H1 (cell line): ENCODE results near the gene SMURF2. TPM values are rescaled to one million over a fixed set of nuclear protein-coding genes. Genes with fewer than 3 reads are reported as not detected.

ENCODE experiments used
- CTCF ChIA-PET: fragments of 300-600 bp; sonication (Branson Sonifier 250); formaldehyde crosslinking; loops from one replicate; lab custom pipeline; 2021; ENCODE audit not compliant: partially characterized antibody; lab: Charles Lee
- POLR2A ChIA-PET: fragments of 300-600 bp; sonication (Branson Sonifier 250); formaldehyde crosslinking; loops from one replicate; lab custom pipeline; 2021; ENCODE audit warnings: inconsistent platforms; ENCODE audit not compliant: partially characterized antibody; lab: Charles Lee
- DNase-seq, 2 experiments: peaks; one replicate each; pipeline versions ENCODE4 v3.0.0 to v3.0.0-alpha.2; 2010 to 2022; ENCODE audit warnings: low spot score in 2 of 2, low read depth in 1 of 2, mixed read lengths in 1 of 2
- FAIRE-seq: peaks from 2 replicates; lab custom pipeline; 2011; peaks lifted over from hg19 to GRCh38; lab: Jason Lieb, UNC
- H2AFZ ChIP-seq: 2 replicates; pipeline ENCODE4 v1.8.1; 2012; ENCODE audit warnings: low read length, inconsistent platforms
- H2AK5ac ChIP-seq: 2 replicates; pipeline ENCODE4 v1.6.1; 2013; ENCODE audit warnings: low read depth, low read length
- H2BK120ac ChIP-seq: replicated peaks from 2 replicates; pipeline ENCODE3; 2013; ENCODE audit warnings: low read depth, low read length, inconsistent platforms
- H2BK12ac ChIP-seq: 2 replicates; pipeline ENCODE4 v1.6.1; 2013; ENCODE audit warnings: low read depth, low read length
- H2BK15ac ChIP-seq: 2 replicates; pipeline ENCODE4 v1.6.1; 2013; ENCODE audit warnings: low read length
- H2BK20ac ChIP-seq: 2 replicates; pipeline ENCODE4 v1.6.1; 2013; ENCODE audit warnings: low read length
- H2BK5ac ChIP-seq: 2 replicates; pipeline ENCODE4 v1.6.1; 2013; ENCODE audit warnings: low read depth, low read length
- H3K14ac ChIP-seq: 2 replicates; pipeline ENCODE4 v1.6.1; 2013; ENCODE audit warnings: inconsistent platforms; ENCODE audit not compliant: insufficient read length
- H3K18ac ChIP-seq: 2 replicates; pipeline ENCODE4 v1.6.1; 2013; ENCODE audit warnings: low read length; ENCODE audit errors: extremely low read depth
- H3K23ac ChIP-seq: 2 replicates; pipeline ENCODE4 v1.6.1; 2013; ENCODE audit warnings: inconsistent platforms; ENCODE audit not compliant: insufficient read length
- H3K23me2 ChIP-seq: 2 replicates; pipeline ENCODE4 v1.6.1; 2013; ENCODE audit warnings: low read depth, low read length
- H3K27ac ChIP-seq: 2 replicates; pipeline ENCODE4 v1.6.1; 2011; ENCODE audit warnings: low read depth, low read length, inconsistent platforms
- H3K27me3 ChIP-seq, 4 experiments: replicated peaks in 1 of 4; 1 replicate in 1 of 4; 2 replicates in 3 of 4; pipeline versions ENCODE4 v1.6.1 to v1.8.1; 2011 to 2013; ENCODE audit warnings: low read length in 3 of 4, mild to moderate bottlenecking in 3 of 4, inconsistent platforms in 2 of 4, mixed read lengths in 2 of 4, moderate library complexity in 1 of 4; ENCODE audit not compliant: control insufficient read depth in 3 of 4, insufficient read depth in 3 of 4; ENCODE audit errors: extremely low read depth in 1 of 4
- H3K36me3 ChIP-seq, 4 experiments: 2 replicates each; pipeline versions ENCODE4 v1.6.1 to v1.8.1; 2011 to 2013; ENCODE audit warnings: mild to moderate bottlenecking in 4 of 4, low read length in 3 of 4, moderate library complexity in 2 of 4, control low read depth in 1 of 4, inconsistent platforms in 1 of 4; ENCODE audit not compliant: insufficient read depth in 4 of 4, control insufficient read depth in 2 of 4
- H3K4ac ChIP-seq: replicated peaks from 2 replicates; pipeline ENCODE3; 2013; ENCODE audit warnings: low read length, low read depth, mixed read lengths, inconsistent platforms; ENCODE audit not compliant: insufficient read length
- H3K4me1 ChIP-seq, 4 experiments: replicated peaks in 1 of 4; 1 replicate in 1 of 4; 2 replicates in 3 of 4; pipeline versions ENCODE4 v1.6.1 to v1.8.1; 2011 to 2013; ENCODE audit warnings: low read length in 3 of 4, inconsistent platforms in 2 of 4, mixed read lengths in 1 of 4; ENCODE audit not compliant: insufficient read depth in 4 of 4, control insufficient read depth in 3 of 4
- H3K4me2 ChIP-seq, 2 experiments: 2 replicates each; pipeline versions ENCODE4 v1.6.1 to v1.8.1; 2011 to 2013; ENCODE audit warnings: low read depth in 2 of 2, low read length in 2 of 2, control low read depth in 1 of 2, inconsistent platforms in 1 of 2, mild to moderate bottlenecking in 1 of 2; ENCODE audit not compliant: insufficient read depth in 1 of 2
- H3K4me3 ChIP-seq, 4 experiments: fragments of 200-600, 300-600 bp in 1 of 4; sonication (generic), shearing (Covaris generic), sonication (Bioruptor Twin) in 1 of 4; 2 replicates each; pipeline versions ENCODE4 v1.5.1 to v1.8.1; 2011 to 2016; ENCODE audit warnings: low read length in 4 of 4, low read depth in 3 of 4, control low read depth in 2 of 4, inconsistent platforms in 2 of 4, mild to moderate bottlenecking in 2 of 4, mixed read lengths in 1 of 4, moderate library complexity in 1 of 4; ENCODE audit not compliant: insufficient read depth in 2 of 4; ENCODE audit errors: extremely low read depth in 1 of 4
- H3K56ac ChIP-seq: replicated peaks from 2 replicates; pipeline ENCODE3; 2013; ENCODE audit warnings: low read depth, mild to moderate bottlenecking, mixed read lengths, low read length, inconsistent platforms; ENCODE audit not compliant: insufficient read length
- H3K79me1 ChIP-seq: 2 replicates; pipeline ENCODE4 v1.6.1; 2013; ENCODE audit warnings: low read depth, low read length, control low read depth
- H3K79me2 ChIP-seq, 2 experiments: 2 replicates each; pipeline versions ENCODE4 v1.6.1 to v1.8.1; 2012 to 2013; ENCODE audit warnings: low read length in 2 of 2, mild to moderate bottlenecking in 2 of 2, inconsistent platforms in 1 of 2; ENCODE audit not compliant: insufficient read depth in 2 of 2, control insufficient read depth in 1 of 2
- H3K9ac ChIP-seq, 4 experiments: replicated peaks in 1 of 4; 1 replicate in 1 of 4; 2 replicates in 3 of 4; pipeline versions ENCODE4 v1.6.1 to v1.8.1; 2011 to 2013; ENCODE audit warnings: low read depth in 3 of 4, low read length in 3 of 4, control low read depth in 2 of 4, mild to moderate bottlenecking in 2 of 4, moderate library complexity in 2 of 4, inconsistent platforms in 1 of 4; ENCODE audit errors: extremely low read depth in 1 of 4
- H3K9me3 ChIP-seq, 2 experiments: 2 replicates each; pipeline versions ENCODE4 v1.6.1 to v1.8.1; 2012 to 2013; ENCODE audit warnings: mild to moderate bottlenecking in 2 of 2, moderate library complexity in 2 of 2, control low read depth in 1 of 2, inconsistent platforms in 1 of 2, low read depth in 1 of 2, low read length in 1 of 2, mixed read lengths in 1 of 2; ENCODE audit not compliant: insufficient read depth in 2 of 2
- H4K20me1 ChIP-seq, 2 experiments: replicated peaks in 1 of 2; 2 replicates each; pipeline versions ENCODE3 to v1.8.1; 2011 to 2013; ENCODE audit warnings: inconsistent platforms in 2 of 2, low read length in 2 of 2, mild to moderate bottlenecking in 1 of 2; ENCODE audit not compliant: insufficient read depth in 2 of 2, control insufficient read depth in 1 of 2
- H4K5ac ChIP-seq: 2 replicates; pipeline ENCODE4 v1.6.1; 2013; ENCODE audit warnings: low read length, low read depth, mixed read lengths, inconsistent platforms; ENCODE audit not compliant: insufficient read length
- H4K8ac ChIP-seq: 2 replicates; pipeline ENCODE4 v1.8.0; 2013; ENCODE audit warnings: mild to moderate bottlenecking, moderate library complexity, low read length, inconsistent platforms; ENCODE audit not compliant: insufficient read depth; ENCODE audit errors: extremely low read depth
- H4K91ac ChIP-seq: replicated peaks from 2 replicates; pipeline ENCODE3; 2013; ENCODE audit warnings: low read length, mixed read lengths, inconsistent platforms; ENCODE audit not compliant: insufficient read length
- HDAC2 ChIP-seq, 2 experiments: fragments of 300-600 bp in 1 of 2; sonication (generic) in 1 of 2; IDR thresholded peaks; 2 replicates each; pipeline ENCODE4 v1.6.1; 2011 to 2012; ENCODE audit warnings: low read depth in 2 of 2, low read length in 2 of 2, mild to moderate bottlenecking in 2 of 2, moderate library complexity in 2 of 2, borderline replicate concordance in 1 of 2, inconsistent platforms in 1 of 2
- TBP ChIP-seq: IDR thresholded peaks from 2 replicates; pipeline ENCODE4 v1.6.1; 2011; ENCODE audit warnings: low read depth, low read length, improper control_type of control experiment
- USF2 ChIP-seq: IDR thresholded peaks from 2 replicates; pipeline ENCODE4 v1.6.1; 2011; ENCODE audit warnings: low read length, improper control_type of control experiment
- WGBS, 2 experiments: shearing (Covaris generic) in 1 of 2; methylation state at CpG; one replicate each; pipeline versions ENCODE4 v1.1.6 to v1.1.7; 2013 to 2015; ENCODE audit warnings: low lambda C conversion rate in 2 of 2, mixed read lengths in 2 of 2, inconsistent platforms in 1 of 2, low coverage in 1 of 2, missing lambda C conversion rate in 1 of 2; ENCODE audit not compliant: insufficient replicate concordance in 2 of 2, insufficient coverage in 1 of 2, insufficient read length in 1 of 2; ENCODE audit errors: extremely low coverage in 1 of 2, missing lambda C conversion rate in 1 of 2; 5-methylcytosine and 5-hydroxymethylcytosine counted together
- polyA plus RNA-seq, 7 experiments: library from polyadenylated mRNA; depleted of rRNA in 3 of 7; stranded (reverse) in 5 of 7; unstranded in 2 of 7; fragments of >200 nt in 5 of 7; fragments of 200-250 nt in 2 of 7; gene quantifications; 1 replicate in 5 of 7; 2 replicates in 1 of 7; 4 replicates in 1 of 7; pipeline versions ENCODE4 v1.2.1 to v1.2.3, GENCODE V29; 2011 to 2013; ENCODE audit warnings: missing spikeins in 2 of 7, mixed read lengths in 2 of 7
- total RNA-seq: library from RNA; stranded (reverse); fragmentation: NEBNext Ultra II Directional; extraction: Animal tissue kit (Norgen Biotek cat#: 25700); gene quantifications from 2 replicates; pipeline ENCODE4 v1.2.1, GENCODE V29; 2021

Gene SMURF2
- total and polyA plus RNA-seq, 2 of the 8 experiments (the other 6 are each of a cell fraction or from before 2014, with no cell fraction given) = 7.2 to 29.2 TPM

DNA sequence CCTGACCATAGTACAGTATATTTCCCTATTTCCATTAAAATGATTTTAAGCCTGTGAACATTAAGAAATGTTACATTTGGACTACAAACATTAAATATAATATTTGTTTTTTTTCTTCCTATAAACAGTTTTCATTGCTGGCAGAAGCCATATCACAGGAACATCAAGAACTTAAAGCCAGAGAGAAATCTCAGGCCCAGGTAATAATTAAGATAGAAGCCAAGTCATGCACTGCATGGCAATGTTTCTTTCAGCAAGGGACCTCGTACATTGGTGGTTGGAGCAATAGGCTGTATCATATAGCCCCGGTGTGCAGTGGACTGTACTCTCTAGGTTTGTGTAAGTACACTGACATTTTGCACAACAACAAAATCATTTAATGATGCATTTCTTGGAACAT lies 125.2 kb downstream of the SMURF2 start:
- CTCF ChIA-PET = no interaction called here
- Histone ChIP-seq H4K20me1 (no peaks in the 10 kb centered on the region), H3K23me2 (no peaks in the 10 kb centered on the region), H3K27me3 (no peaks in the 10 kb centered on the region), H2BK120ac (no peak overlapping the region), H3K27ac (no peak overlapping the region), H3K4ac (no peak overlapping the region), H2BK5ac (no peak overlapping the region), H2BK20ac (no peak overlapping the region), H4K5ac (no peak overlapping the region), H2AFZ (no peak overlapping the region), H3K23ac (no peak overlapping the region), H2AK5ac (no peak overlapping the region), H3K14ac (no peak overlapping the region), H3K36me3 (peaks cover 26 to 76% (median 49%) of the 10 kb centered on the region in 4 experiments)
- FAIRE-seq = no peak
- POLR2A ChIA-PET = interaction anchor here (0.6 to 8.5 kb wide), 3 partner anchors 8 to 726 kb away, joined by 3 to 75 read pairs (median 13); partner anchors contain the start of genes CEP95 and DDX5
- TF ChIP-seq HDAC2 (IDR thresholded peaks at IDR 0.05; ENCODE audit: borderline replicate concordance in 1 of 2, low read depth in 2 of 2, low read length in 2 of 2) = no peak
- no peak for TF ChIP-seq USF2
- TF ChIP-seq TBP = no peak
- TF ChIP-seq, all 59 proteins: peak for 0
- no peaks in the 10 kb centered on the region for H3K4me1 ChIP-seq
- no peaks in the 10 kb centered on the region for H3K79me2 ChIP-seq
- no peak overlapping the region for H2BK12ac ChIP-seq
- no peaks in the 10 kb centered on the region for H3K9me3 ChIP-seq
- no peak overlapping the region for H4K91ac ChIP-seq
- H3K18ac ChIP-seq = no peak overlapping the region
- no peak overlapping the region for H2BK15ac ChIP-seq
- no peak for DNase-seq
- H4K8ac ChIP-seq = no peak overlapping the region
- no peak overlapping the region for H3K56ac ChIP-seq
- no peak overlapping the region for H3K9ac ChIP-seq
- H3K79me1 ChIP-seq = no peaks in the 10 kb centered on the region
- H3K4me2 ChIP-seq = no peak overlapping the region
- no peak overlapping the region for H3K4me3 ChIP-seq
- WGBS, 2 experiments = 87% methylated on average over 2 of the region's 2 CpGs; no CpG with 5 or more reads in 1 of the 2 experiments
